ENCODE measurements around the gene S100A9.

GRCh38 chr1:153340356-153340755, 17.3 kb upstream of the S100A9 start:
- TF ChIP-seq CTCF (conservative IDR thresholded peaks at IDR 0.05; ENCODE audit: low read depth, low read length) (no peak), EZH2phosphoT487 (IDR thresholded peaks at IDR 0.05; ENCODE audit: borderline replicate concordance, low read length) (no peak)
